ENCODE measurements around the gene HEG1.

DNA sequence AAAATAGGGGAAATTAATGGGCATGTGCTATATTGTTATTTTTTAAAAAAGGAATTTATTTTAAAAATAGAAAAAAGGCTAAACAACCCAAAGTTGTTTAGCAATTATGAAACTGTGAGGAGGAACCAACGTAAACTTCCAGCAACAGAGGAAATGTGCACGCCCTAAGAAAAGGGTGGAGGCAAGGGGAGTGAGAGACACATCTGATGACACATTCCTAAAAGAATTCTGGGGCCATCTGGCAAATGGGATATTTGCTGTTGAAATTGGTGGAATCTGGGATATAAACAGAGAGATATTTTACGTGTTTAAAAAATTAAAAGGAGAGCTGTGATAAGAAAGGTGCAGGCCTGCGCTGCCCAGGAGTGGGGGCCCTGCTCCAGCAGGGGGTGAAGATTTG lies 70.4 kb downstream of the HEG1 start:
- TF ChIP-seq, protein P1, sequence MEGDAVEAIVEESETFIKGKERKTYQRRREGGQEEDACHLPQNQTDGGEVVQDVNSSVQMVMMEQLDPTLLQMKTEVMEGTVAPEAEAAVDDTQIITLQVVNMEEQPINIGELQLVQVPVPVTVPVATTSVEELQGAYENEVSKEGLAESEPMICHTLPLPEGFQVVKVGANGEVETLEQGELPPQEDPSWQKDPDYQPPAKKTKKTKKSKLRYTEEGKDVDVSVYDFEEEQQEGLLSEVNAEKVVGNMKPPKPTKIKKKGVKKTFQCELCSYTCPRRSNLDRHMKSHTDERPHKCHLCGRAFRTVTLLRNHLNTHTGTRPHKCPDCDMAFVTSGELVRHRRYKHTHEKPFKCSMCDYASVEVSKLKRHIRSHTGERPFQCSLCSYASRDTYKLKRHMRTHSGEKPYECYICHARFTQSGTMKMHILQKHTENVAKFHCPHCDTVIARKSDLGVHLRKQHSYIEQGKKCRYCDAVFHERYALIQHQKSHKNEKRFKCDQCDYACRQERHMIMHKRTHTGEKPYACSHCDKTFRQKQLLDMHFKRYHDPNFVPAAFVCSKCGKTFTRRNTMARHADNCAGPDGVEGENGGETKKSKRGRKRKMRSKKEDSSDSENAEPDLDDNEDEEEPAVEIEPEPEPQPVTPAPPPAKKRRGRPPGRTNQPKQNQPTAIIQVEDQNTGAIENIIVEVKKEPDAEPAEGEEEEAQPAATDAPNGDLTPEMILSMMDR (IDR thresholded peaks at IDR 0.05), result no peak
- TF ChIP-seq POLR2A (IDR thresholded peaks at IDR 0.05), result no peak
